Measurements from ENCODE around the gene CFAP74.
A peak's percentile ranks its signal among the peaks of the same experiment; 100 is the strongest.

CFAP74 gene

GRCh38 chr1:1948783-1949182, 54.8 kb downstream of the CFAP74 start:
- no peak for TF ChIP-seq CTCF (IDR thresholded peaks at IDR 0.05)

DNA sequence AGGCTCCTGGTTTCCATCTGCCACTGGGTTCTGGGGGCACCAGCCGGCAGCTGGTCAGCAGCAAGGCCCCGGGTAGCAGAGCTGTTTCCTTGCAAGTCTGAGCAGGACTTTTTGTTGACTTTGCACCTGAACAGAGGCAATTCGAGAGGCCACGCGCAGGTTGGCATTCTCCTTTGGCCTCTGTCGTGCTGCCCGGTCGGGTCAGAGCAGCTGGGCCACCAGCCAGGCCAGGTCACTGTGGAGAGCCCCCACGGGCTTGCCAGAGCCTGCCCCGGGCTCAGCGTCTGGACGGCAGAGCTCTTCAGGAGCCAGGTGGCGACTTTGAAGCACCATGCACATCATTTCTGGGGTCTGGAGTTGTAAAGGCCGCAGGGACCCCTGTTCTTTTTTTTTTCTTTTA, 56.1 kb downstream of the CFAP74 start:
- TF ChIP-seq CTCF (IDR thresholded peaks at IDR 0.05) = no peak

GRCh38 chr1:1946540-1946939, 57.0 kb downstream of the CFAP74 start:
- TF ChIP-seq CTCF (IDR thresholded peaks at IDR 0.05) = no peak

DNA sequence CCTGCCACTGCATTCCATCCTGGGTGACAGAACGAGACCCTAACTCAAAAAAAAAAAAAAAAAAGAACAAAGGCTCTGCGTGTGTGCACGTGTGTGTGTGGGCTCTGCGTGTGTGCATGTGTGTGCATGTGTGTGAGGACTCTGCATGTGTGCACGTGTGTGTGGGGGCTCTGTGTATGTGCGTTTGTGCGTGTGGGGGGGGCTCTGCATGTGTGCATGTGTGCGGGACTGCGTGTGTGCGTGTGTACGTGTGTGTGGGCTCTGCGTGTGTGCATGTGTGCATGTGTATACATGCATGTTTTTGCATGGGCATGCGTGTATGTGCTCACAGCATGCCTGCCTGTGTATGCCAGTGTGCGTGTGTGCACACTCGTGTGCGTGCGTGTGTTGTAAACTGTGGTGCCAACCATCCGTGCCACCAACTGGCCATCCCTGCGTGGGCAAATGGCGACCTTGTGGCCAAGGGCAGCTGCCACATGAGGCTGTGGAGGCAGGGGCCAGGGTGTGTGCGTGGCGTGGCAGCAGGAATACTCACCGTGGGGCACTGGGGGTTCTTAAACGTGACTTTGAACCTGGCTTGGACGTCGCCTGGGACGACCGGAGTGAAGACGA, 57.7 kb downstream of the CFAP74 start:
- no peak for TF ChIP-seq CTCF (IDR thresholded peaks at IDR 0.05)

GRCh38 chr1:1943834-1944570, 59.6 kb downstream of the CFAP74 start:
- TF ChIP-seq CTCF (IDR thresholded peaks at IDR 0.05) = peak; percentile 95

- TF ChIP-seq CTCF (IDR thresholded peaks at IDR 0.05) = no peak
Measured at GRCh38 chr1:1942753-1943656, 60.6 kb downstream of the CFAP74 start.

DNA sequence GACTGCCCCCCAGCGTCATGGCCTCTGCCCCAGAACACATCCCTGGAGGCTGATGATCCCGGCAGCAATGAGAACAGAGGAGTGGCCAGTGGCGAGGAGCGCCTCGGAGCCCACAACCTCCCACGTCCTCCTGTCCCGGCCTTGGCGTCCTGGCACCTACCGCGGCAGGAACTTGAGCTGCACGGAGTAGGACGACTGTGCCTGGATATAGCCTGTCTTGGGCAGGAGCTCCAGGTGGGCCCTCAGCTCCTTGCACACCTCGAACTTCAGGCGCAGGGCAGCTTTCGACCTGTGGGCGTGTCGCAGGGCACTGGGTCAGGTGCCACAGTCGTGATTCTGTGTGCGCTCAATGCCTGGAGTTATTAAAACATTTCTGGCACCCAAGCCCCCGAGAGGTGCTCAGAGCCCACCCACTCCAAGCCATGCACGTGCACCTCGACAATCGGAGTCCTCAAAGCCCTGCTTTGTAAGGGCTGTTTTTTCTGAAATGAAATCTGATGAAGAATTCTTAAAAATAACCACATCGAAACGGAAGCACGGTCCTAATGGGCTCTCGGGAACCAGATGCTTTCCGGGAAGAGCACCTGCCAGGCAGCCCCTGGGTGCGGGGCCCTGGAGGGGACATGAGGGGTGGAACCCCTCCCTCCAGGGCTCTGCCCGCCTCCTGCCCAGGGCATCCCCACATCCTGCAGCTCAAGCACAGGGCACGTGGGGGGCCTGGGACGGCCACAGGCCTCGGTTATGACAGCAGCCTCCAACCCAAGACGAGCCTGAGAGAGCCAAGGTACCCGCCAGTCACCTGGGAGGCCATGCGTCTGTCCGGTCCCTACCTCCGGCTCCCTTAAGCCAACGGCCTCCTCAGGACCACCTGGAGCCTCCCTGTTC, 61.5 kb downstream of the CFAP74 start:
- TF ChIP-seq CTCF (IDR thresholded peaks at IDR 0.05) = no peak

All from LNCAP (cell line).